ENCODE results near the gene SCFD2. TPM values are rescaled to one million over a fixed set of nuclear protein-coding genes. Genes with fewer than 3 reads are reported as not detected.
"Not testable (repeated sequence)": the region's sequence is repeated elsewhere in the genome, so short reads cannot be mapped to it uniquely, and the experiment has no call there.

SCFD2 gene
- total RNA-seq, 1 donor: 33.2 TPM

DNA sequence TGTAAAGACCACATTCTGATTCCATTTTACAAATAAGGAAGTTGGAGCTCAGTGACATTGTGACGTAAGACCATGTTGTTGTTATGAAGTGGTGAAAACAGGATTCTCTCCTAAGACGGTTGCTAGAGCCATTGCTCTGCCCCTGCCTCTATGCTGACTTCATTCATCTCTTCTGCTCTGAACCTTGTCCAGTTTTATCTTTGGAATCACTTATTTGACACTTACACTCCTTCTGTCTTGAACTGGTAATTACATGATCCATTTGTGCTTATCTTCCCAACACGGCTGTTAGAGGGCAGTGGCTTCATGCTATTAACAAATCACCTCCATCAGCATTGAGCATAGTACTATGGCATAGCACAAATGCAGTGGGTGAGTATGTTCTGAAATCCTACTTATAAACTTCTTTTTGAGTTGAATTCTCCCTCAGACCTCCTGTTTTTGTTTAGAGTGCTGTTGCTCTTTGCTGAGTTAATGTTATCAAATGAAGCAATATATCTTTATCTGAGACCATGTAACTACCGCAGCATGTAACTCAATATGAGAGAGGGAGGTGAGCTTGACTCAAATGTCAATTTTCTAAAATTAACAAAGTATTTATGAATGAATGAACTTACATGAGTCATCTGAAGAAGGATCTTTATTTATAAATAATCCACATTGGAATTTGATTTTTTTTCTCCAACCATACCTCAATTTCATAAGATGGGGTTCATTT is 326.0 kb downstream of the SCFD2 start:
- DNase-seq (ENCODE audit: low read depth): peak; percentile 30
- no peak overlapping the region for H3K4me3 ChIP-seq (ENCODE audit: low read depth, low read length)
- TF ChIP-seq, protein P1, sequence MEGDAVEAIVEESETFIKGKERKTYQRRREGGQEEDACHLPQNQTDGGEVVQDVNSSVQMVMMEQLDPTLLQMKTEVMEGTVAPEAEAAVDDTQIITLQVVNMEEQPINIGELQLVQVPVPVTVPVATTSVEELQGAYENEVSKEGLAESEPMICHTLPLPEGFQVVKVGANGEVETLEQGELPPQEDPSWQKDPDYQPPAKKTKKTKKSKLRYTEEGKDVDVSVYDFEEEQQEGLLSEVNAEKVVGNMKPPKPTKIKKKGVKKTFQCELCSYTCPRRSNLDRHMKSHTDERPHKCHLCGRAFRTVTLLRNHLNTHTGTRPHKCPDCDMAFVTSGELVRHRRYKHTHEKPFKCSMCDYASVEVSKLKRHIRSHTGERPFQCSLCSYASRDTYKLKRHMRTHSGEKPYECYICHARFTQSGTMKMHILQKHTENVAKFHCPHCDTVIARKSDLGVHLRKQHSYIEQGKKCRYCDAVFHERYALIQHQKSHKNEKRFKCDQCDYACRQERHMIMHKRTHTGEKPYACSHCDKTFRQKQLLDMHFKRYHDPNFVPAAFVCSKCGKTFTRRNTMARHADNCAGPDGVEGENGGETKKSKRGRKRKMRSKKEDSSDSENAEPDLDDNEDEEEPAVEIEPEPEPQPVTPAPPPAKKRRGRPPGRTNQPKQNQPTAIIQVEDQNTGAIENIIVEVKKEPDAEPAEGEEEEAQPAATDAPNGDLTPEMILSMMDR (IDR thresholded peaks at IDR 0.05; ENCODE audit: insufficient read depth, low read depth, low read length): no peak

DNA sequence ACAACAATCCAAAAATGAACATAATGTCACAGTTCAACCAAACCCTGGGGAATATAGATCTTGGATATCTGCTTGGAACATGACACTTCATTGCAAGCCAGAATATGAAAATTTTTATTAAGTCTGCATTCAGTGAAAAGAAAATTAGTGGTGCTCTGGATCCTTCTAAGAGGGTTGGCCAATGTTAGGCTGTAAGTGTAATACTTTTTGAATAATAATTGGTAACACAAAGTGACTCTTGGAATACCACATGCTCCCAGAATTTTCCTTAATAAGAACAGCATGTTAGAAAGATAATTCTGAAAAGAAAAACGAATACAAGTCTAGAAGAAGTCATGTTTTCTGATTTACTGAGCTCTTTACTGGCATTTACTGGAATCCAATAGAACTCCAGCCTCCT is 328.0 kb downstream of the SCFD2 start:
- no peak overlapping the region for H3K4me3 ChIP-seq (ENCODE audit: low read depth, low read length)
- no peak for DNase-seq (ENCODE audit: low read depth)
- TF ChIP-seq, protein P1 (IDR thresholded peaks at IDR 0.05; ENCODE audit: insufficient read depth, low read depth, low read length): no peak

- H3K4me3 ChIP-seq (ENCODE audit: low read depth, low read length); DNase-seq (ENCODE audit: low read depth): not testable (repeated sequence)
Observed at GRCh38 chr4:53032908-53033307, 333.0 kb downstream of the SCFD2 start.

GRCh38 chr4:53026233-53026632 is 339.6 kb downstream of the SCFD2 start:
- no peak overlapping the region for H3K4me3 ChIP-seq (ENCODE audit: low read depth, low read length)
- DNase-seq (ENCODE audit: low read depth): peak; percentile 21
- TF ChIP-seq, protein P1 (IDR thresholded peaks at IDR 0.05; ENCODE audit: insufficient read depth, low read depth, low read length): no peak

DNA sequence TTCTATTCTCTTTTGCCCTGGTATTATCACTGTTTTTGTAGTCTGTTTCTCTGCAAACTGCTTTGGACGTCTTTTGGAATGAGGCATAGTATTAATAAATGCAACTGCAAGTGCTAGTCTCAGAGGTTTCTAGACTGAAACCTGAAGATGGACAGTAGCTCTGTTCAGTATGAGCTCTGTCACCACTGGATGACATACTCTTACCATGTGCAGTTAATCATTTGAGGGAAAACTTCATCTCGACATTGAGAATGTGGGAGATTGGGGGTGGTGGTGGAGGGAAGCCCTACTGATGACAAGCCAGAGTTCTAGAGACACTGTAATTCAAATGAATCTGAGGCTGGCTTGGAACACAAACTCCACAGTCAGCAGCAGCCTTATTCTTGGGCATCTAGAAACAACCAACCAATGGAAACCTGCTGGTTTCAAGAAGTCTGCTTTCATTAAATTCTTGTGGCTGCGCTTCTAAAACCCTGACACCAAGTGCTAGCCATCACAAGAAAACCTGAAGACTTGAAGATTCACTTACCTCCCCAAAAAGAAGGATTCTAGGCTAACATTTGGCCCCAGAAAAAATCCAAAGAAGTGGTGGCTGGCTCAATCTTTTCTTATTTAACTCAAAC is 342.1 kb downstream of the SCFD2 start:
- no peak overlapping the region for H3K4me3 ChIP-seq (ENCODE audit: low read depth, low read length)
- TF ChIP-seq, protein P1 (IDR thresholded peaks at IDR 0.05; ENCODE audit: insufficient read depth, low read depth, low read length): no peak
- no peak for DNase-seq (ENCODE audit: low read depth)

DNA sequence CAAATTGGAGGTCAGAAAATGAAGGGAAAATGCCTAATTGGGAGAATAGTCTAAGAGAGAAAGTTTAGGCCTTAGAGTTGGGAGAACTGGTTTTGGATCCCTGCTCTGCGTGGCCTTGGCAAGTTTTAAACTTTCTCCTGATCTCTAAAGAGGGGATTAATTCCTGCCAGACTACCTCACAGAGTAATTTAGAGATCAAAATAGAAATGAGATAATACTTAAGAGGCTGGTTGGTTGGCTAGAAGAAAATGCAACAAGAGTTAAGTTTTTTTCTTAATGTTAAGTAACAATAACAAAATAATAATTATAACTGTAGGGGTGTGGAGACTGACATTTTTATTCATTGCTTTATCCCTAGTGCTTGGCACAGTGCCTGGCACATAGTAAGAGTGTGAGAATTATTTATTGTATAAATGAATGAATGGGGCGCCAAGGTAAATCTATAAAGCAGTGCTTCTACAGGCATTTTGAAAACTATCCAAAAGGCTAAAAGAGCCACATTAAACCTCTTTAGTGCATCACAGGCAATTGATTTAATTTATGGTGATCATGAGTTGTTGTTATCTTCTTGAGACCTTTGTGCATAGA is 343.3 kb downstream of the SCFD2 start:
- DNase-seq (ENCODE audit: low read depth): no peak
- H3K4me3 ChIP-seq (ENCODE audit: low read depth, low read length): no peak overlapping the region
- TF ChIP-seq, protein P1 (IDR thresholded peaks at IDR 0.05; ENCODE audit: insufficient read depth, low read depth, low read length): no peak

DNA sequence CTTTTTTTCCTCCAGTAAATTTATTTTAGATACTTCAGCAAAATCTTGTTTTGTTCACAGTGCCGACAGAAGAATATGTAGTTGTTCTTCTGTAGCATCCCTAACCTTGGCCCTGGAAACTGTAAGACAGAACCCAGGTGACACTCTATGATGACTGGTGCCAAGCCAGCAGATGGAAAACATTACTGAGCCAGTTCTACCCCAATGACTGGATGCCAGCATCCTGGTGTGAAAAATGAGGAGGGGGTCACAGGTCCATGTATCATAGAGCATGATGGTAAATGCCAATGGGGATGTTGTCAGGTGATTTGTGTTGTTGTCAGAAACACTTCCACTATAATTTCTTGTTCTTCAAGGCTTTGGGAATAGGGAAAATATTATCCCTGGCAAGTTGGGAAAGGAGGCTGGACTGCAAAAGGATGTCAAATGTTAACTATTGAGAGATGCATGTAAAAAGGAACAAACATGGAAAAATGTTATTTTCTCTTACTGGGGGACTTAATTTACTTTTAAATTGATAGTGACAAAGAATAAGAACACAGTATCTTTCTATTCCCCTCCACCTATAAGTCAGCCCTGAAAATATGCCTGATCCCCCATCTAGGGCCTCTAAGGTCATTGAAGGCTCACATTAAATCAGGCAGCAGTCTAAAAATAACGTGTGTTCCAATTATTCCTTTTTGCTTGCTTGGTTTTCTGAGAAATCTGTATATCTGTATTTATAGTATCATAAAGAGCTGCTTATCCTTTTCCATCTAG is 343.9 kb downstream of the SCFD2 start:
- no peak overlapping the region for H3K4me3 ChIP-seq (ENCODE audit: low read depth, low read length)
- no peak for DNase-seq (ENCODE audit: low read depth)
- TF ChIP-seq, protein P1 (IDR thresholded peaks at IDR 0.05; ENCODE audit: insufficient read depth, low read depth, low read length): no peak
